ENCODE data around the gene GPBP1. TPM values are rescaled to one million over a fixed set of nuclear protein-coding genes. Genes with fewer than 3 reads are reported as not detected.

Gene GPBP1
- total and polyA plus RNA-seq, 8 donors, result 55.3 to 171 (median 148) TPM

GRCh38 chr5:57199866-57200265 lies 26.0 kb downstream of the GPBP1 start:
- no peak for TF ChIP-seq CTCF (IDR thresholded peaks at IDR 0.05)
- Histone ChIP-seq H3K27ac (peak overlapping the region in 1 of 2 donors; percentile 58), H3K4me1 (peaks cover 0 to 65% of the 10 kb centered on the region in 2 donors), H3K36me3 (peaks cover 0 to 27% of the 10 kb centered on the region in 2 donors), H3K27me3 (no peaks in the 10 kb centered on the region), H3K9me3 (no peaks in the 10 kb centered on the region), H3K4me3 (no peak overlapping the region)
- DNase-seq (no peak), ATAC-seq (peak; percentile 84)
- intact Hi-C loops (cut with DNase I), result no loop called here

- intact Hi-C loops (cut with DNase I), result no loop called here
- no peaks in the 10 kb centered on the region for H3K27me3 ChIP-seq
- no peak overlapping the region for H3K4me3 ChIP-seq
- TF ChIP-seq CTCF (IDR thresholded peaks at IDR 0.05), result no peak
- DNase-seq (no peak), ATAC-seq (no peak)
- peak overlapping the region in 1 of 2 donors; percentile 33 for H3K27ac ChIP-seq
- no peaks in the 10 kb centered on the region for H3K9me3 ChIP-seq
- H3K4me1 ChIP-seq, result peaks cover 0 to 85% of the 10 kb centered on the region in 2 donors
- H3K36me3 ChIP-seq, result peaks cover 0 to 7% of the 10 kb centered on the region in 2 donors
These were observed 29.0 kb downstream of the GPBP1 start for GRCh38 chr5:57202811-57203210.

- intact Hi-C loops (cut with DNase I), result no loop called here
- TF ChIP-seq CTCF (IDR thresholded peaks at IDR 0.05), result no peak
- no peaks in the 10 kb centered on the region for H3K27me3 ChIP-seq
- no peak for ATAC-seq
- peaks cover 4 to 80% of the 10 kb centered on the region in 2 donors for H3K4me1 ChIP-seq
- no peak for DNase-seq
- no peak overlapping the region for H3K4me3 ChIP-seq
- peak overlapping the region in 1 of 2 donors; percentile 3 for H3K27ac ChIP-seq
- peaks cover 0 to 10% of the 10 kb centered on the region in 2 donors for H3K36me3 ChIP-seq
- no peaks in the 10 kb centered on the region for H3K9me3 ChIP-seq
These were observed 33.3 kb downstream of the GPBP1 start for GRCh38 chr5:57207007-57207653.

- DNase-seq (no peak), ATAC-seq (no peak)
- Histone ChIP-seq H3K9me3 (no peaks in the 10 kb centered on the region), H3K27ac (no peak overlapping the region), H3K36me3 (peaks cover 0 to 10% of the 10 kb centered on the region in 2 donors), H3K4me3 (no peak overlapping the region), H3K4me1 (peaks cover 4 to 74% of the 10 kb centered on the region in 2 donors), H3K27me3 (no peaks in the 10 kb centered on the region)
- intact Hi-C loops (cut with DNase I), result no loop called here
- no peak for TF ChIP-seq CTCF (IDR thresholded peaks at IDR 0.05)
These were observed 33.8 kb downstream of the GPBP1 start for GRCh38 chr5:57207681-57208080.

- DNase-seq (no peak), ATAC-seq (no peak)
- Histone ChIP-seq H3K9me3 (no peaks in the 10 kb centered on the region), H3K4me1 (peaks cover 4 to 59% of the 10 kb centered on the region in 2 donors), H3K36me3 (peaks cover 0 to 17% of the 10 kb centered on the region in 2 donors), H3K27me3 (no peaks in the 10 kb centered on the region), H3K27ac (no peak overlapping the region), H3K4me3 (no peak overlapping the region)
- TF ChIP-seq CTCF (IDR thresholded peaks at IDR 0.05), result no peak
- intact Hi-C loops (cut with DNase I), result no loop called here
These were observed 35.6 kb downstream of the GPBP1 start for GRCh38 chr5:57209316-57210040.

Data from left lung (tissue), 10 donors.